ENCODE measurements around the gene TPRX1. TPM values are rescaled to one million over a fixed set of nuclear protein-coding genes. Genes with fewer than 3 reads are reported as not detected.

TPRX1 gene
- total RNA-seq, 1 donor from 2014 or later = not detected

GRCh38 chr19:47781590-47782262 lies 22.6 kb downstream of the TPRX1 start:
- no peak for DNase-seq (ENCODE audit: low spot score)
- TF ChIP-seq CTCF (IDR thresholded peaks at IDR 0.05; ENCODE audit: unreplicated experiment) = no peak
- Mint-ChIP-seq H3K27ac (ENCODE audit: unreplicated experiment) (peak overlapping the region; percentile 42), H3K9me3 (ENCODE audit: unreplicated experiment) (no peaks in the 10 kb centered on the region), H3K27me3 (ENCODE audit: unreplicated experiment) (peaks cover 12% of the 10 kb centered on the region), H3K4me1 (ENCODE audit: unreplicated experiment) (peaks cover 30% of the 10 kb centered on the region), H3K36me3 (ENCODE audit: low read depth, unreplicated experiment) (peaks cover 46% of the 10 kb centered on the region), H3K4me3 (ENCODE audit: unreplicated experiment) (peak overlapping the region; percentile 94)

- peaks cover 10% of the 10 kb centered on the region for H3K27me3 Mint-ChIP-seq (ENCODE audit: unreplicated experiment)
- peaks cover 36% of the 10 kb centered on the region for H3K4me1 Mint-ChIP-seq (ENCODE audit: unreplicated experiment)
- DNase-seq (ENCODE audit: low spot score) = no peak
- peak overlapping the region; percentile 82 for H3K27ac Mint-ChIP-seq (ENCODE audit: unreplicated experiment)
- H3K9me3 Mint-ChIP-seq (ENCODE audit: unreplicated experiment) = no peaks in the 10 kb centered on the region
- peaks cover 42% of the 10 kb centered on the region for H3K36me3 Mint-ChIP-seq (ENCODE audit: low read depth, unreplicated experiment)
- no peak for TF ChIP-seq CTCF (IDR thresholded peaks at IDR 0.05; ENCODE audit: unreplicated experiment)
- peak overlapping the region; percentile 94 for H3K4me3 Mint-ChIP-seq (ENCODE audit: unreplicated experiment)
Observed at GRCh38 chr19:47780215-47780551, 24.2 kb downstream of the TPRX1 start.

GRCh38 chr19:47779524-47780214 lies 24.7 kb downstream of the TPRX1 start:
- DNase-seq (ENCODE audit: low spot score) = no peak
- H3K9me3 Mint-ChIP-seq (ENCODE audit: unreplicated experiment) = no peaks in the 10 kb centered on the region
- peak overlapping the region; percentile 94 for H3K4me3 Mint-ChIP-seq (ENCODE audit: unreplicated experiment)
- H3K36me3 Mint-ChIP-seq (ENCODE audit: low read depth, unreplicated experiment) = peaks cover 41% of the 10 kb centered on the region
- peaks cover 10% of the 10 kb centered on the region for H3K27me3 Mint-ChIP-seq (ENCODE audit: unreplicated experiment)
- H3K4me1 Mint-ChIP-seq (ENCODE audit: unreplicated experiment) = peaks cover 36% of the 10 kb centered on the region
- TF ChIP-seq CTCF (IDR thresholded peaks at IDR 0.05; ENCODE audit: unreplicated experiment) = no peak
- H3K27ac Mint-ChIP-seq (ENCODE audit: unreplicated experiment) = peak overlapping the region; percentile 82

- Mint-ChIP-seq H3K4me3 (ENCODE audit: unreplicated experiment) (peak overlapping the region; percentile 94), H3K4me1 (ENCODE audit: unreplicated experiment) (peaks cover 36% of the 10 kb centered on the region), H3K36me3 (ENCODE audit: low read depth, unreplicated experiment) (peaks cover 34% of the 10 kb centered on the region), H3K9me3 (ENCODE audit: unreplicated experiment) (no peaks in the 10 kb centered on the region), H3K27me3 (ENCODE audit: unreplicated experiment) (peaks cover 10% of the 10 kb centered on the region), H3K27ac (ENCODE audit: unreplicated experiment) (peak overlapping the region; percentile 78)
- no peak for DNase-seq (ENCODE audit: low spot score)
- no peak for TF ChIP-seq CTCF (IDR thresholded peaks at IDR 0.05; ENCODE audit: unreplicated experiment)
Observed at GRCh38 chr19:47778954-47779351, 25.4 kb downstream of the TPRX1 start.
